ENCODE results near the gene FSTL3. TPM values are rescaled to one million over a fixed set of nuclear protein-coding genes. Genes with fewer than 3 reads are reported as not detected.
A peak's percentile ranks its signal among the peaks of the same experiment; 100 is the strongest.

FSTL3 gene
- total and polyA plus RNA-seq, 2 of the 13 experiments (the other 11 are each of a cell fraction or from before 2014, with no cell fraction given), result 13.5 to 15.6 TPM

DNA sequence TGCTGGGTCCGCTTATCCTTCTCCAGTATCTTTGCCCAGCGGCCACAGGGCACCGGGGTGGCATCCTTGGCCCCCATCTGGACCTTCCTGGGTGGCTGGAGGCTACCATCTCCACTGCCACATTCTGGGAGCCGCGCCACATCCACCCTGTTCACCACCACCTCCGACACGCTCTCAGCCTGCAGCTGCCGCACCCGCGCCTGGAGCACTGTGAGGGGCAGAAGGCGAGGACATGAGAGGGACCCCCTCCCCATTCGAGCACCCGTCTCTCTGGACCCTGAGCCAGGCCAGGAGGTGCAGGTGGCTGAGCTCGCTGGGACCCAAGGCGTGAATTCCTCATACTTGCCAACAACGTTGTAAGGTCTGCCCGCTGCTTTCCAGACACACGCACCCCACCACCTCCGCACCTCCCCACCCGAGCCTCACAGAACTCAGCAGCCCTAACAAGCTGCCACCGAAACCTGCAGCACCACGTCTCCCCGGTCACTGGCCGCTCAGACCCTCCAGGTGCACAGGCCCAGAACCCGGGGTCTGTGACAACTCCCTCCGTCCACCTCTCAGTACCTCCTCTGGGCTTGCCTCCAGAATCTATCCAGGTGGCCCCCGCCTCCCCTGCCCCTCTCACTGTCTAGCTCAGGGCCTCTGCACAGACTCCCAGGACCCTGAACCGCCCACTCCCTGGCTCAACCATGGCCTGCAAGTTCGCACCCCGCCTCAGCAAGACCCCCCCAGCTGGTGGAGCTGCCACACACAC lies 46.1 kb upstream of the FSTL3 start (continued):
- TF ChIP-seq NR1H2 (CRISPR knock-in tag; IDR thresholded peaks at IDR 0.05; ENCODE audit: borderline replicate concordance, low read depth), result no peak
- no peak for TF ChIP-seq ISL2 (CRISPR knock-in tag; IDR thresholded peaks at IDR 0.05)
- no peak for TF ChIP-seq ZNF33B (CRISPR knock-in tag; IDR thresholded peaks at IDR 0.05)
- TF ChIP-seq, protein P1, sequence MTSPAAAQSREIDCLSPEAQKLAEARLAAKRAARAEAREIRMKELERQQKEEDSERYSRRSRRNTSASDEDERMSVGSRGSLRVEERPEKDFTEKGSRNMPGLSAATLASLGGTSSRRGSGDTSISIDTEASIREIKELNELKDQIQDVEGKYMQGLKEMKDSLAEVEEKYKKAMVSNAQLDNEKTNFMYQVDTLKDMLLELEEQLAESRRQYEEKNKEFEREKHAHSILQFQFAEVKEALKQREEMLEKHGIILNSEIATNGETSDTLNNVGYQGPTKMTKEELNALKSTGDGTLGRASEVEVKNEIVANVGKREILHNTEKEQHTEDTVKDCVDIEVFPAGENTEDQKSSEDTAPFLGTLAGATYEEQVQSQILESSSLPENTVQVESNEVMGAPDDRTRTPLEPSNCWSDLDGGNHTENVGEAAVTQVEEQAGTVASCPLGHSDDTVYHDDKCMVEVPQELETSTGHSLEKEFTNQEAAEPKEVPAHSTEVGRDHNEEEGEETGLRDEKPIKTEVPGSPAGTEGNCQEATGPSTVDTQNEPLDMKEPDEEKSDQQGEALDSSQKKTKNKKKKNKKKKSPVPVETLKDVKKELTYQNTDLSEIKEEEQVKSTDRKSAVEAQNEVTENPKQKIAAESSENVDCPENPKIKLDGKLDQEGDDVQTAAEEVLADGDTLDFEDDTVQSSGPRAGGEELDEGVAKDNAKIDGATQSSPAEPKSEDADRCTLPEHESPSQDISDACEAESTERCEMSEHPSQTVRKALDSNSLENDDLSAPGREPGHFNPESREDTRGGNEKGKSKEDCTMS (CRISPR knock-in tag; conservative IDR thresholded peaks at IDR 0.05), result no peak
- TF ChIP-seq KDM3A (CRISPR knock-in tag; IDR thresholded peaks at IDR 0.05; ENCODE audit: low read depth), result no peak
- no peak for TF ChIP-seq BRCA1 (CRISPR knock-in tag; IDR thresholded peaks at IDR 0.05)
- peak; percentile 47 for TF ChIP-seq AGO2 (optimal IDR thresholded peaks at IDR 0.05; ENCODE audit: low read depth, low read length)
- no peak for TF ChIP-seq ZBTB21 (CRISPR knock-in tag; IDR thresholded peaks at IDR 0.05)
- no peak for TF ChIP-seq ZNF672 (CRISPR knock-in tag; IDR thresholded peaks at IDR 0.05)

DNA sequence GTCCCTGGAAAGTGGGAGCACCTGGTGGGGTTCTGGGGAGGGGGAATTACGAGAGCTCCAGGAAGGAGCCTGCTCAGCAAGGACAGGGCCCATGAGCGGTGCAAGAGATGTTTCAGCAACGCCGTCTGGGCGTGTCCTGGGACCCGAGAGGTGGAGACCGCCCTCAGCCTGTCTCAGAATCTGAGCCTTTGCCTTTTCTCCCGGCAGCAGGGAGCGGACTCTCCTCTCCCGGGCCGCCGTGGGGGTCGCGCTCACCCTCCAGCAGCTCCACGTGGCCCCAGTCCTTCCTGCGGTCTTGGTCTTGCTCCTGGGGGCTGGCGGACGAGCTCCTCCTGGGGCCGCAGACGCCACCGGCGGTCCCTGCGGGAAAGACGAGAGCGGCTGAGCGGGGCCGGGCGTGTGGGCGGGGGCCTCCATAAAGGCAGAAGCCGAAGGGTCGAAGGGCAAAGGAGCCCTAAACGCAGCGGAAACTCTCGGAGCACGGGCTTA lies 43.6 kb upstream of the FSTL3 start:
- peak; percentile 85 for ATAC-seq
- H2AFZ ChIP-seq (ENCODE audit: low read length), result no peak overlapping the region
- FAIRE-seq, result peak; percentile 50
- peaks cover 30% of the 10 kb centered on the region for H3K79me2 ChIP-seq (ENCODE audit: insufficient read depth, low read length)
- peak overlapping the region; percentile 92 for H3K9ac ChIP-seq (ENCODE audit: insufficient read depth, low read depth, low read length)
- POLR2A ChIA-PET, result interaction anchor here (0.7 to 2.4 kb wide), 10 partner anchors 28 to 128 kb away, joined by 3 to 21 read pairs (median 4); partner anchors contain the start of genes CDC34 and RNF126
- H3K9me3 ChIP-seq (ENCODE audit: low read length), result no peaks in the 10 kb centered on the region
- CTCF ChIA-PET (ENCODE audit: low intra/inter-chr PET ratio, low total read pairs), result interaction anchor here (1.0 kb wide), 1 partner anchor 44 kb away, joined by 3 read pairs; no protein-coding TSS in a partner anchor
- H3K4me2 ChIP-seq (ENCODE audit: low read depth, low read length), result peak overlapping the region; percentile 91
- peaks cover 7% of the 10 kb centered on the region; the same call in 1 of the 2 replicates for H4K20me1 ChIP-seq (ENCODE audit: insufficient read depth, low read length)
- no TSS peak for BruUV-seq (replicated peaks)
- WGBS (ENCODE audit: low lambda C conversion rate), result 0% methylated on average over 19 of the region's 35 CpGs
- in situ Hi-C loops (cut with HindIII; ENCODE audit: extremely low pct_ligation_motif_present, low pct_unique_long_range_greater_than_20kb), result no loop called here
- H3K4me1 ChIP-seq (ENCODE audit: insufficient read depth, low read length), result peaks cover 36% of the 10 kb centered on the region
- peak; percentile 67 for DNase-seq (ENCODE audit: low spot score)
- peak overlapping the region; percentile 91 to 98 (median 98) for H3K4me3 ChIP-seq (replicated peaks in 1 of 3; ENCODE audit: insufficient read depth in 1 of 3, low read depth in 2 of 3, low read length in 3 of 3)
- no peaks in the 10 kb centered on the region; a peak in 1 of 5 replicates for H3K27me3 ChIP-seq (ENCODE audit: control insufficient read depth in 1 of 2, insufficient read depth in 2 of 2, low read length in 2 of 2)
- peak overlapping the region; percentile 97 for H3K27ac ChIP-seq (ENCODE audit: extremely low read length, insufficient read depth, low read length)
- peaks cover 3 to 22% of the 10 kb centered on the region in 2 experiments; a peak in 2 of 5 replicates for H3K36me3 ChIP-seq (replicated peaks in 1 of 2; ENCODE audit: control insufficient read depth in 1 of 2, insufficient read depth in 2 of 2, low read length in 2 of 2)
- intact Hi-C loops (cut with micrococcal nuclease; ENCODE audit: unreplicated experiment), result no loop called here
- TF ChIP-seq CEBPB (IDR thresholded peaks at IDR 0.05; ENCODE audit: borderline replicate concordance, low read depth, low read length), result peak; percentile 41; the same call in 1 of the 2 replicates
- TF ChIP-seq MED1 (CRISPR knock-in tag; IDR thresholded peaks at IDR 0.05), result 0 out of 2 replicates have a peak, but pooled peaks have one; percentile 20
- TF ChIP-seq XRCC5 (optimal IDR thresholded peaks at IDR 0.05; ENCODE audit: low read length), result no peak
- TF ChIP-seq THAP11 (CRISPR knock-in tag; IDR thresholded peaks at IDR 0.05), result no peak
- 0 out of 2 replicates have a peak, but pooled peaks have one; percentile 14 for TF ChIP-seq ZNF766 (CRISPR knock-in tag; IDR thresholded peaks at IDR 0.05; ENCODE audit: borderline replicate concordance)
- TF ChIP-seq ZBTB8A (CRISPR knock-in tag; IDR thresholded peaks at IDR 0.05; ENCODE audit: borderline replicate concordance, low read depth), result no peak
- no peak for TF ChIP-seq ZNF30 (CRISPR knock-in tag; IDR thresholded peaks at IDR 0.05)
- TF ChIP-seq CBX2 (IDR thresholded peaks at IDR 0.05; ENCODE audit: low read depth, low read length), result no peak
- no peak for TF ChIP-seq CBX2 (CRISPR knock-in tag; IDR thresholded peaks at IDR 0.05; ENCODE audit: low read depth)
- TF ChIP-seq, protein P2, sequence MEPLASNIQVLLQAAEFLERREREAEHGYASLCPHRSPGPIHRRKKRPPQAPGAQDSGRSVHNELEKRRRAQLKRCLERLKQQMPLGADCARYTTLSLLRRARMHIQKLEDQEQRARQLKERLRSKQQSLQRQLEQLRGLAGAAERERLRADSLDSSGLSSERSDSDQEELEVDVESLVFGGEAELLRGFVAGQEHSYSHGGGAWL (CRISPR knock-in tag; IDR thresholded peaks at IDR 0.05), result no peak; the same call in 1 of the 2 replicates
- peak; percentile 46; the same call in 1 of the 2 replicates for TF ChIP-seq ZNF333 (CRISPR knock-in tag; IDR thresholded peaks at IDR 0.05; ENCODE audit: borderline replicate concordance)
- no peak; the same call in 1 of the 2 replicates for TF ChIP-seq ZNF451 (CRISPR knock-in tag; IDR thresholded peaks at IDR 0.05)
- TF ChIP-seq MZF1 (CRISPR knock-in tag; IDR thresholded peaks at IDR 0.05; ENCODE audit: borderline replicate concordance), result no peak

Data from HepG2 (cell line).